A673 (cell line): ENCODE data around the gene CYSLTR2.

ENCODE experiments used
- CTCF ChIP-seq: fragments of 300-800, 200-600 bp; sonication (generic); conservative IDR thresholded peaks from 2 replicates; pipeline ENCODE4 v1.5.1; 2017; ENCODE audit warnings: low read depth, mild to moderate bottlenecking, antibody characterized with exemption, low read length, moderate library complexity, mixed read lengths
- EZH2 ChIP-seq: fragments of 200-600 bp; sonication (generic); IDR thresholded peaks from 2 replicates; pipeline ENCODE4 v1.6.1; 2017; ENCODE audit warnings: borderline replicate concordance, low read depth, mild to moderate bottlenecking, mixed read lengths, antibody characterized with exemption, low read length; ENCODE audit not compliant: poor library complexity, severe bottlenecking

GRCh38 chr13:48710160-48710559 is 56.4 kb downstream of the CYSLTR2 start:
- TF ChIP-seq CTCF = no peak
- no peak for TF ChIP-seq EZH2
